Stimulated activated CD4-positive, alpha-beta T cell treated with anti-CD3 and anti-CD28 coated beads, Interleukin-1b, Interleukin-23, amount 100 ng/mL, for 4 hours (primary cell): Measurements from ENCODE around the gene PHYHD1.

Source experiments
- DNase-seq, 2 donors: peaks; one replicate each; pipeline ENCODE4 v3.0.0-alpha.2; 2020; ENCODE audit warnings: low read depth in 2 of 2

The PHYHD1 gene

GRCh38 chr9:128901379-128901778 is 19.4 kb upstream of the PHYHD1 start:
- no peak for DNase-seq

- no peak for DNase-seq
Measured at GRCh38 chr9:128901822-128902221, 19.0 kb upstream of the PHYHD1 start.

- DNase-seq, result peak; percentile 68 to 80
Measured at GRCh38 chr9:128902351-128903078, 18.3 kb upstream of the PHYHD1 start.

GRCh38 chr9:128903079-128903461 is 17.7 kb upstream of the PHYHD1 start:
- no peak for DNase-seq

- no peak for DNase-seq
Measured at GRCh38 chr9:128903871-128904620, 16.7 kb upstream of the PHYHD1 start.

- DNase-seq, result no peak
Measured at GRCh38 chr9:128905964-128906363, 14.8 kb upstream of the PHYHD1 start.

- DNase-seq, result no peak
Measured at GRCh38 chr9:128906741-128907140, 14.0 kb upstream of the PHYHD1 start.

- DNase-seq, result no peak
Measured at GRCh38 chr9:128908372-128908771, 12.4 kb upstream of the PHYHD1 start.

GRCh38 chr9:128909859-128910258 is 10.9 kb upstream of the PHYHD1 start:
- no peak for DNase-seq

- DNase-seq, result no peak
Measured at GRCh38 chr9:128910906-128911305, 9.9 kb upstream of the PHYHD1 start.

GRCh38 chr9:128911529-128912035 is 9.2 kb upstream of the PHYHD1 start:
- no peak for DNase-seq

GRCh38 chr9:128912270-128912853 is 8.4 kb upstream of the PHYHD1 start:
- DNase-seq, result no peak

GRCh38 chr9:128913048-128913900 is 7.5 kb upstream of the PHYHD1 start:
- DNase-seq, result no peak

- DNase-seq, result no peak
Measured at GRCh38 chr9:128913995-128914772, 6.6 kb upstream of the PHYHD1 start.

- no peak for DNase-seq
Measured at GRCh38 chr9:128916204-128916603, 4.6 kb upstream of the PHYHD1 start.

- no peak for DNase-seq
Measured at GRCh38 chr9:128916745-128917144, 4.0 kb upstream of the PHYHD1 start.

GRCh38 chr9:128917151-128917849 is 3.5 kb upstream of the PHYHD1 start:
- no peak for DNase-seq

GRCh38 chr9:128918921-128919320 is 1.9 kb upstream of the PHYHD1 start:
- no peak for DNase-seq

- DNase-seq, result no peak
Measured at GRCh38 chr9:128919402-128920089, 1.2 kb upstream of the PHYHD1 start.
